Measurements from ENCODE around the gene SCARB1.

GRCh38 chr12:124742678-124743077, 121.0 kb downstream of the SCARB1 start:
- TF ChIP-seq, protein P1, sequence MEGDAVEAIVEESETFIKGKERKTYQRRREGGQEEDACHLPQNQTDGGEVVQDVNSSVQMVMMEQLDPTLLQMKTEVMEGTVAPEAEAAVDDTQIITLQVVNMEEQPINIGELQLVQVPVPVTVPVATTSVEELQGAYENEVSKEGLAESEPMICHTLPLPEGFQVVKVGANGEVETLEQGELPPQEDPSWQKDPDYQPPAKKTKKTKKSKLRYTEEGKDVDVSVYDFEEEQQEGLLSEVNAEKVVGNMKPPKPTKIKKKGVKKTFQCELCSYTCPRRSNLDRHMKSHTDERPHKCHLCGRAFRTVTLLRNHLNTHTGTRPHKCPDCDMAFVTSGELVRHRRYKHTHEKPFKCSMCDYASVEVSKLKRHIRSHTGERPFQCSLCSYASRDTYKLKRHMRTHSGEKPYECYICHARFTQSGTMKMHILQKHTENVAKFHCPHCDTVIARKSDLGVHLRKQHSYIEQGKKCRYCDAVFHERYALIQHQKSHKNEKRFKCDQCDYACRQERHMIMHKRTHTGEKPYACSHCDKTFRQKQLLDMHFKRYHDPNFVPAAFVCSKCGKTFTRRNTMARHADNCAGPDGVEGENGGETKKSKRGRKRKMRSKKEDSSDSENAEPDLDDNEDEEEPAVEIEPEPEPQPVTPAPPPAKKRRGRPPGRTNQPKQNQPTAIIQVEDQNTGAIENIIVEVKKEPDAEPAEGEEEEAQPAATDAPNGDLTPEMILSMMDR (IDR thresholded peaks at IDR 0.05; ENCODE audit: extremely low read depth in 1 of 2, insufficient read depth in 1 of 2, low read depth in 1 of 2, low read length in 2 of 2): no peak
- TF ChIP-seq POLR2AphosphoS5 (IDR thresholded peaks at IDR 0.05; ENCODE audit: insufficient read depth, low read depth, low read length) (no peak), POLR2A (IDR thresholded peaks at IDR 0.05; ENCODE audit: low read depth, low read length) (no peak), EZH2 (IDR thresholded peaks at IDR 0.05; ENCODE audit: borderline replicate concordance, low read depth, low read length, severe bottlenecking) (no peak), FOS (IDR thresholded peaks at IDR 0.05; ENCODE audit: borderline replicate concordance, insufficient read depth, low read length) (no peak), MYC (IDR thresholded peaks at IDR 0.05; ENCODE audit: low read depth, low read length) (no peak)
